NCI-H774 (cell line): ENCODE measurements around the gene C16orf96.

Experiments
- DNase-seq: peaks from one replicate; lab custom pipeline; 2025; lab: John Stamatoyannopoulos, UW

Gene C16orf96

DNA sequence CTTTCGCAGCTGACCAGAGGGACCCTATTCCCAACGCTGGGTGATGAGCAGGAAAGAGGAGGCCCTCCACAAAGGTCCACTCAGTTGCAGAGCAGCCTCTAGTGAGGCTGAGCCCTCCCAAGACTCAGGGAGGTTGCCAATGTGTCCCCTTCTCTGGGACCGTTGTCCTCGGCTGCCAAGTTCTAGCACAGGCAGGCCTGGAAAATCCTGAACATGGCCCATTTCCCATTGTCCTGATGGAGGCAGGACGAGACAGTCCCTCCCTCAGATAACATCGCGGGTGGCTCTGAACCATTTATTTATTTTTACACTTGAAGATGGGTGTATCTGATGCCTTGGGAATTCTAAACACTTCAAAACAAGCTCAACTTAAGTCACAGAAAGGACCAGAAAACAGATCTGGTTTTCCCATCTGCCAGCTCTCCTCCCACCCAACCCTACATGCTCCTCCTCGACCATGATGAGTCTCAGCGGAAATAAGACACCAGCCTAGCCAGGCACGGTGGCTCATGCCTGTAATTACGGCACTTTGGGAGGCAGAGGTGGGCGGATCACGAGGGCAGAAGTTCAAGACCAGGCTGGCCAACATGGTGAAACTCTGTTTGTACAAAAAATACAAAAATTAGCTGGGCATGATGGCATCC is 30.4 kb upstream of the C16orf96 start:
- DNase-seq: no peak

GRCh38 chr16:4529085-4530060 is 26.8 kb upstream of the C16orf96 start:
- no peak for DNase-seq

DNA sequence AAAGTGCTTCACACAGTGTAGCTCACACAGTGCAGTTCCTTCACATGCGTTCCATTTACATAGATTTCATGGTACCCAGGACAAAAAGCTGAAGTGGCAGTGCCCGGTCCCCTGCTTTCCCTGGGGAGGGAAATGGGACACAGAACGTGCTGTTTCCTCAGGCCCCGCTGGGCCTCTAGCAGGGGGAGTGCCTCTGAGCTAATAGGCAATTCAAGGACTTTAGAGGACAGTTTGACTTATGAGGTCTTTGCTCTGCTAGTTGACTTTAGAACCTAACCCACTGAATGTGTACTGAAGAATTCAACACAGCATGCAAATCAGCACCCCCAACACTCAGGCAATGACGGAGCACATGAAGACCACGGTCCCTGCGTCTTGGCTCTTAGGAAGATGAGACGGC is 24.3 kb upstream of the C16orf96 start:
- DNase-seq: no peak

- no peak for DNase-seq
Observed at GRCh38 chr16:4532238-4532637, 23.9 kb upstream of the C16orf96 start.

DNA sequence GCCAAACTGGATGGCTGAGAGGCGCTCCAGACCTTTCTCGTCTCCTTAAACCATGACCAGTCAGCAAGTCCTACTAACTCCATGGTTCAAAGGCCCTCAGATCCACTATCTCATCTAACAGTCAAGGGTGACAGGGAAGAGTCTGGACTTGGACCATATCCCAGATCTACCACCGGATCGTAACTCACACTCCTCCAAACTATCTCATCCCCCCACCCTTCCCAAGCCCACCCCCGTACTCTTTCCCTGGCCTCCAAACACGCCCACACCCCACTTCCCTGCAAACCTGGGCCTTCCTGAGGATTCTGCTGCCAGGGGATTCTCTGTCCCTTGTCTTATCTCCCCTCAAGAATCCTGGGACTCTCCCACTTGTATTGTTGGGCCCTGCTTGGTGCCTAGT is 22.6 kb upstream of the C16orf96 start:
- no peak for DNase-seq

GRCh38 chr16:4534151-4534790 is 21.9 kb upstream of the C16orf96 start:
- DNase-seq: no peak

DNA sequence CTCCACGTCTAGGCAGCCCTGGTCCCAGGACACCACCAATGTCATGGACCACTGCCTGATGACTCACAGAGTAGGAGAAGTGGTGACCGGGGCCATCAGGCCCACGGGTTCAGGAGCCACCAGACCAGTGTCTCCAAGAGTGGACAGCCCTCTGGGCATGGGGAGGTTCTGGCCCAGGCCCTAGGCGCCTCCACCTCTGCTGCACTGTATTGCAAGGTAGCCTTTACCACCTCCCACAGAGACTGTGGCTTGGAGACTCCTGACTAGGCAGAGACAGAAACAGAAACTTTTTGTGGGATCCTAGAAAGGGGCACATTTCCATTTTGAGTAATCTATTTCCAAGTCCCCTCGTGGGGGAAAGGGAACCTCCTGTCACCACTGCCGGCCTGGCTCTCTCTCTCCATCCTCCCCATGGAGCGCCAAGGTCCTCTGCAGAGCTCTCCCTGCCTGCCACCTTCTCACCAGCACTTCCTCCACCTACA is 20.5 kb upstream of the C16orf96 start:
- no peak for DNase-seq

GRCh38 chr16:4536391-4537106 is 19.6 kb upstream of the C16orf96 start:
- no peak for DNase-seq

- no peak for DNase-seq
Observed at GRCh38 chr16:4537376-4538343, 18.5 kb upstream of the C16orf96 start.

DNA sequence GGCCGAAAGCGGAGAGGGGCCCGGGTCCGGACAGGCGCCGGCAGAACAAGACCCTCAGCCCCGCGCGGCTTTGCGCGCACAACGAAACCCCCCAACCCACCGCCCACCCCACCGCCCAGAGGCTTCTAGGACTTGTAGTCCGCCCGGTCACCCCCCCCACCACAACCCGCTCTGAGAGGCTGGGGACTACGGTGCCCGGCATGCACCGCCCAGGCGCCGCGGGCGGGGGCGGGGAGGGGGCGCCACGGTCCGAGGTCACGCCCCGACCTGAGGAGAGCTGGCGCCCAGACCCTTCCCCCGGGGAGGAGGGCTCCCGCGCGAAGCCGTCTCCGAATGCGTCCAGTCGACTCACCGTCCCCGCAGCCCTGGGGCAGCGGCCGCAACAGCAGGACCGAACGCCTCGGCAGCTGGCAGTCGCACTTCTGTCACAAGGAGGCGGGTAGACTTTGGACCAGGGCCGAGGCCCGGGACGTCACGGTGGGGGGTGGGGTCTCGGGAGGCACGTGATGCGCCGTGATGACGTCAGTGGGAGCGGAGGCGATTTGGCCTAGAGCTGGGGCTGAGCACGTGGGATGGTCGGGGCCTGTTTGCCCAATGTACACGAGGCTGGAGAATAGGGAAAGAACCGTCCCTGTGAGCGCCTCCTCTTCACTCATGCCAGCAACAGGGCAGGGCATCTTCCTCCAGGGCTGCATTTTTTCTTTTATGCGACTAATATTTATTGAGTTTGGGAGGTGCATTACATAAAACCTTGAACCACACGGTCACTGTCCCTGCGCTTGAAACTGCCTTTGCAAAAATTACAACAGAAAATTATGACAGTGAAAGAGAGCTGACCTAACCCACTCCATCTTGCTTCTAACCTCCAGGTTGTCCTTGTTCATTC is 17.5 kb upstream of the C16orf96 start, which contains the start of gene CDIP1:
CDIP1 (minus strand) TSS at position 424 of the 886 bp plus-strand sequence. CDS start 24,643 bp downstream, outside the sequence.
- DNase-seq: peak; percentile 92

DNA sequence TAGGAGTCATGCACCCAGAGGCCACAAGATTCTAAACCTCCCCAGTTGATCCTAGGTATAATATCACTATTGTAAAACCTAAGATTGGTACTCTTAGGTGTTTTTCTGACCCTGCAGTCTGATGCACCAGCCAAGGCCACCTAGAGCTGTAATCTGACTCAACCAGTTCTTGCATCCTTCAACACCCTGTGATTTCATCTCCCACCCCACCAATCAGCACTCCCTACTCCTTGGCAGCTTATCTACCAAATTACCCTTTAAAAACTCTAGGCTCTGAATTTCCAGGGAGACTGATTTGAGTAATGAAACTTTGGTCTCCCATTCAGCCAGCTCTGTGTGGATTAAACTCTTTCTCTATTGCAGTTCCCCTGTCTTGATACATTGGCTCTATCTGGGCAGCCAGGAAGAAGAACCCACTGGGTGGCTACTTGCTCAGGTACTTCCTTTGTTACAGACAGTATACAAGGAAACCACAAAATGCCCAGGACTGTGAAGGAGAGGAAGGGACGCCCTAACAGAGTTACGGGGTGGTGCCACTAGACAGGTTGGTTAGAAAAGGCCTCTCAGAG is 16.3 kb upstream of the C16orf96 start:
- DNase-seq: no peak

- DNase-seq: no peak
Observed at GRCh38 chr16:4544473-4544872, 11.7 kb upstream of the C16orf96 start.

- DNase-seq: no peak
Observed at GRCh38 chr16:4548124-4548523, 8.0 kb upstream of the C16orf96 start.

DNA sequence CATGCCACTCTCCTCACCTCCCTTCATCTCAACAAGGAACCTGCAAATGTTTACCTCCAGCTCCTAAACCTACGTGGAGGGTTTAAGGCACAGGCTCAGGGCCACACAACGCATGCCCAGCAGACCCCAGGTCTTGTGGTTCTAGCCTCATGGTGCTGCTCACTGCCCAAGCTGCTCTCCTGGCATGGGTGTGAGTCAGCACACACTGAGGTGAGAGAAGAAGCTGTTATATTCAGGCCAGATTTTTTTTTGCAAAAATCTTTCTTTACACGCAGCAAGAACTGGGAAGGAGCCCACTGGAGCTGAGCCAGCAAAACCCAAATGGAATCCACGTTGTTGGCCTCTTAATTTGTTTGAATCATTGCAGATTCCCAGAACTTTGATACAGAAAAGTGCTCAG is 5.5 kb upstream of the C16orf96 start:
- DNase-seq: no peak

- no peak for DNase-seq
Observed at GRCh38 chr16:4552541-4552940, 3.6 kb upstream of the C16orf96 start.

- no peak for DNase-seq
Observed at GRCh38 chr16:4556580-4556979, 440 bp downstream of the C16orf96 start.

GRCh38 chr16:4557973-4558372 is 1.8 kb downstream of the C16orf96 start:
- DNase-seq: no peak

GRCh38 chr16:4561596-4561995 is 5.5 kb downstream of the C16orf96 start:
- DNase-seq: no peak

DNA sequence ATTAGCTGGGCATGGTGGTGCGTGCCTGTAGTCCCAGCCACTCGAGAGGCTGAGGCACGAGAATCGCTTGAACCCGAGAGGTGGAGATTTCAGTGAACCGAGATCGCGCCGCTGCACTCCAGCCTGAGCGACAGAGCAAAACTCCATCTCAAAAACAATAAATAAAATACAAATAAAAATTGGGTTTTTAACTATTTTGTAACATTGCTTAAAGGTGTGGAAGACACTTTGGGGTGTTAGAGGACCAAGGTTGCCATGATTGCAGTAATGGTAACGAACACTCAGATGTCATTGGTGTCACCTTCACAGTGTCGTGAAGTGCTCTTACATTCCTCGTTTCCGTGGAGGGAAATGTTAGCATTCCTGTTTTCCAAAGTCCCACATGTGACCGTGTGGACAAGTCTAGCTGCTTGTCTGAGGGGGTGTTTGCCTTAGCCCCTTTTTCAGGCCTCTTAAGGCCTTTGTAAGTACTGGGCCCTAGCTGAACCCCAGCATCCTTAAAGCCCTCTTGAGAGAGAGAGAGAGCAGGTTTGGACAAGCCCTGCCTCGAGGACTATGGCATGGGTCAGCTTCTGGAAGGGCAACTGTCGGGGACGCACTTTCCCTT is 8.6 kb downstream of the C16orf96 start:
- no peak for DNase-seq
